HUDEP-2 (cell line): Measurements from ENCODE around the gene EIF5.

Experiments used
- DNase-seq, 76 experiments: peaks; one replicate each; lab custom pipeline; 2025; ENCODE audit not compliant: unreplicated experiment in 76 of 76; lab: John Stamatoyannopoulos, UW

EIF5 gene

GRCh38 chr14:103390605-103391004 lies 56.6 kb downstream of the EIF5 start:
- no peak for DNase-seq

- DNase-seq = peak in 22 of 76 experiments; percentile 7 to 57 (median 33)
Measured at GRCh38 chr14:103391048-103391447, 57.0 kb downstream of the EIF5 start.

GRCh38 chr14:103392106-103392505 lies 58.1 kb downstream of the EIF5 start:
- DNase-seq = no peak

GRCh38 chr14:103392572-103392971 lies 58.5 kb downstream of the EIF5 start:
- no peak for DNase-seq

- peak in 4 of 76 experiments; percentile 15 to 31 (median 24) for DNase-seq
Measured at GRCh38 chr14:103393070-103393469, 59.0 kb downstream of the EIF5 start.

GRCh38 chr14:103393676-103394626 lies 59.9 kb downstream of the EIF5 start:
- peak in 70 of 76 experiments; percentile 20 to 86 (median 59) for DNase-seq
